ENCODE data around the gene PCCA.

DNA sequence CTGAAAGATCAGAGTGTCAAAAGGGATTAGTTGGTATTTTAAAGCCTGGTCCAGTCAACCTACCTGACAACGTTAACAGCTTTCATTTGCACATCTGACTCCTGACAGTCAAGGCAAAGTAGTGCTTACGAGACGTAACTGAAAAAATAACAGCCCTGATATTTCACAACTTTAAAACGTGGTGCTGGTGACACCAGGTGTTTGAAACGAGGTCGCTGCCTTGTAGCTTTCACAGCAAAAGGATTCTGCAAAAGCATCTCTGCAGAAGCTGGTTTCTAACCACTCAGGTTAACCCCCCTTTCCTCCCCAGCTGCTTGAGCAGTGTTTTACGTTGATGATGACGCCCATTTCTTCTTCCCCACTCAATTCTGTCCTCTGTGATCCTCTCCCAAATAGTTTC is 476.4 kb downstream of the PCCA start:
- no peak for TF ChIP-seq EZH2phosphoT487 (IDR thresholded peaks at IDR 0.05; ENCODE audit: unreplicated experiment)
- TF ChIP-seq, protein P1, sequence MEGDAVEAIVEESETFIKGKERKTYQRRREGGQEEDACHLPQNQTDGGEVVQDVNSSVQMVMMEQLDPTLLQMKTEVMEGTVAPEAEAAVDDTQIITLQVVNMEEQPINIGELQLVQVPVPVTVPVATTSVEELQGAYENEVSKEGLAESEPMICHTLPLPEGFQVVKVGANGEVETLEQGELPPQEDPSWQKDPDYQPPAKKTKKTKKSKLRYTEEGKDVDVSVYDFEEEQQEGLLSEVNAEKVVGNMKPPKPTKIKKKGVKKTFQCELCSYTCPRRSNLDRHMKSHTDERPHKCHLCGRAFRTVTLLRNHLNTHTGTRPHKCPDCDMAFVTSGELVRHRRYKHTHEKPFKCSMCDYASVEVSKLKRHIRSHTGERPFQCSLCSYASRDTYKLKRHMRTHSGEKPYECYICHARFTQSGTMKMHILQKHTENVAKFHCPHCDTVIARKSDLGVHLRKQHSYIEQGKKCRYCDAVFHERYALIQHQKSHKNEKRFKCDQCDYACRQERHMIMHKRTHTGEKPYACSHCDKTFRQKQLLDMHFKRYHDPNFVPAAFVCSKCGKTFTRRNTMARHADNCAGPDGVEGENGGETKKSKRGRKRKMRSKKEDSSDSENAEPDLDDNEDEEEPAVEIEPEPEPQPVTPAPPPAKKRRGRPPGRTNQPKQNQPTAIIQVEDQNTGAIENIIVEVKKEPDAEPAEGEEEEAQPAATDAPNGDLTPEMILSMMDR (conservative IDR thresholded peaks at IDR 0.05; ENCODE audit: low read depth in 2 of 2) = peak in 1 of 2 experiments; percentile 36; a peak in 2 of 4 replicates
- no peak for TF ChIP-seq POLR2AphosphoS5 (IDR thresholded peaks at IDR 0.05; ENCODE audit: low read depth)
- TF ChIP-seq, protein P2, sequence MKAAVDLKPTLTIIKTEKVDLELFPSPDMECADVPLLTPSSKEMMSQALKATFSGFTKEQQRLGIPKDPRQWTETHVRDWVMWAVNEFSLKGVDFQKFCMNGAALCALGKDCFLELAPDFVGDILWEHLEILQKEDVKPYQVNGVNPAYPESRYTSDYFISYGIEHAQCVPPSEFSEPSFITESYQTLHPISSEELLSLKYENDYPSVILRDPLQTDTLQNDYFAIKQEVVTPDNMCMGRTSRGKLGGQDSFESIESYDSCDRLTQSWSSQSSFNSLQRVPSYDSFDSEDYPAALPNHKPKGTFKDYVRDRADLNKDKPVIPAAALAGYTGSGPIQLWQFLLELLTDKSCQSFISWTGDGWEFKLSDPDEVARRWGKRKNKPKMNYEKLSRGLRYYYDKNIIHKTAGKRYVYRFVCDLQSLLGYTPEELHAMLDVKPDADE (IDR thresholded peaks at IDR 0.05) = no peak
- TF ChIP-seq, protein P3, sequence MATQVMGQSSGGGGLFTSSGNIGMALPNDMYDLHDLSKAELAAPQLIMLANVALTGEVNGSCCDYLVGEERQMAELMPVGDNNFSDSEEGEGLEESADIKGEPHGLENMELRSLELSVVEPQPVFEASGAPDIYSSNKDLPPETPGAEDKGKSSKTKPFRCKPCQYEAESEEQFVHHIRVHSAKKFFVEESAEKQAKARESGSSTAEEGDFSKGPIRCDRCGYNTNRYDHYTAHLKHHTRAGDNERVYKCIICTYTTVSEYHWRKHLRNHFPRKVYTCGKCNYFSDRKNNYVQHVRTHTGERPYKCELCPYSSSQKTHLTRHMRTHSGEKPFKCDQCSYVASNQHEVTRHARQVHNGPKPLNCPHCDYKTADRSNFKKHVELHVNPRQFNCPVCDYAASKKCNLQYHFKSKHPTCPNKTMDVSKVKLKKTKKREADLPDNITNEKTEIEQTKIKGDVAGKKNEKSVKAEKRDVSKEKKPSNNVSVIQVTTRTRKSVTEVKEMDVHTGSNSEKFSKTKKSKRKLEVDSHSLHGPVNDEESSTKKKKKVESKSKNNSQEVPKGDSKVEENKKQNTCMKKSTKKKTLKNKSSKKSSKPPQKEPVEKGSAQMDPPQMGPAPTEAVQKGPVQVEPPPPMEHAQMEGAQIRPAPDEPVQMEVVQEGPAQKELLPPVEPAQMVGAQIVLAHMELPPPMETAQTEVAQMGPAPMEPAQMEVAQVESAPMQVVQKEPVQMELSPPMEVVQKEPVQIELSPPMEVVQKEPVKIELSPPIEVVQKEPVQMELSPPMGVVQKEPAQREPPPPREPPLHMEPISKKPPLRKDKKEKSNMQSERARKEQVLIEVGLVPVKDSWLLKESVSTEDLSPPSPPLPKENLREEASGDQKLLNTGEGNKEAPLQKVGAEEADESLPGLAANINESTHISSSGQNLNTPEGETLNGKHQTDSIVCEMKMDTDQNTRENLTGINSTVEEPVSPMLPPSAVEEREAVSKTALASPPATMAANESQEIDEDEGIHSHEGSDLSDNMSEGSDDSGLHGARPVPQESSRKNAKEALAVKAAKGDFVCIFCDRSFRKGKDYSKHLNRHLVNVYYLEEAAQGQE (IDR thresholded peaks at IDR 0.05; ENCODE audit: unreplicated experiment) = no peak
- no peak for TF ChIP-seq JUNB (IDR thresholded peaks at IDR 0.05; ENCODE audit: unreplicated experiment)
- no peak for TF ChIP-seq STAT1 (IDR thresholded peaks at IDR 0.05; ENCODE audit: unreplicated experiment)
- no peak for TF ChIP-seq EZH2 (IDR thresholded peaks at IDR 0.05; ENCODE audit: low read depth, unreplicated experiment)
- no peak for TF ChIP-seq NANOG (IDR thresholded peaks at IDR 0.05; ENCODE audit: borderline replicate concordance)
- TF ChIP-seq ZNF331 (CRISPR knock-in tag; IDR thresholded peaks at IDR 0.05; ENCODE audit: low read depth) = no peak

All from GM23338 (cell line).